ENCODE measurements around the gene MTF1.

The MTF1 gene

DNA sequence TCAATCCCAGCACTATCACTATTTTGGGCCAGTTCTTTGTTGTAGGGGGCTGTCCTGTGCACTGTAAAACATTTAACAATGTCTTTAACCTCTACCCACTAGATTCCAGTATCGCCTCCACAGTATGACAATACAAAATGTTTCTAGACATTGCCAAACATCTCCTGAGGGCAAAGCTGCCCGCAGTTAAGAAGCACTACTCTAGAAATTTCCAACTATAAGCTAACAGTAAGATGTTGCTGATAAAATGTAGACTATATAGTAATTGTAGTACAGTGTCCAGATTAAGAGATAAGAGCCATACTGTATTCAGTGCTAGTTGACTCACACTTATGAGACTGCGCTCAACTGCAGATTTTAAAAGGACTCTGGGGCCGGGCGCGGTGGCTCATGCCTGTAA lies 5.0 kb downstream of the MTF1 start:
- H3K9me3 ChIP-seq (ENCODE audit: control insufficient read depth, insufficient read depth, low read length): no peaks in the 10 kb centered on the region
- peaks cover 4% of the 10 kb centered on the region; the same call in 1 of the 2 replicates for H3K4me1 ChIP-seq (ENCODE audit: insufficient read depth, low read length)
- no peak overlapping the region for H3K9ac ChIP-seq (ENCODE audit: low read depth, low read length)
- H3K36me3 ChIP-seq (ENCODE audit: insufficient read depth, low read length): no peaks in the 10 kb centered on the region; the same call in 1 of the 2 replicates

DNA sequence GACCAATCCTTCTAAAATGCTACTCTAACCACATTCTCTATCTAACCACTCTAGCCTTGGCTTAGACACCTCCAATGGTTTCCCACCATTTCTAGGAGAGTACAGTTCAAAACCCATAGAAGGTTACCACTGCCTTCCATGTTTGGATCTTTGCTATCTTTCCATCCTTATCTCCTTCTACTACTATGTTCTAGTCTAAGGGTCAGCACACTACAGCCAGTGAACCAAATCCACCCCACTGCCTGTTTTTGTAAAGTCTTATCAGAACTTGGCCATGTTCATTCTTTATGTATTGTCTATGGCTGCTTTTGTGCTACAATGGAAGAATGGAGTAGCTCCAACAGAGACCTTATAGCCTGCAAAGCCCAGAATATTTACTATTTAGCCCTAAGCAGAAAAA lies 6.2 kb downstream of the MTF1 start:
- Histone ChIP-seq H3K9me3 (ENCODE audit: control insufficient read depth, insufficient read depth, low read length) (no peaks in the 10 kb centered on the region), H3K4me1 (ENCODE audit: insufficient read depth, low read length) (no peaks in the 10 kb centered on the region), H3K36me3 (ENCODE audit: insufficient read depth, low read length) (no peaks in the 10 kb centered on the region; the same call in 1 of the 2 replicates), H3K9ac (ENCODE audit: low read depth, low read length) (no peak overlapping the region)

DNA sequence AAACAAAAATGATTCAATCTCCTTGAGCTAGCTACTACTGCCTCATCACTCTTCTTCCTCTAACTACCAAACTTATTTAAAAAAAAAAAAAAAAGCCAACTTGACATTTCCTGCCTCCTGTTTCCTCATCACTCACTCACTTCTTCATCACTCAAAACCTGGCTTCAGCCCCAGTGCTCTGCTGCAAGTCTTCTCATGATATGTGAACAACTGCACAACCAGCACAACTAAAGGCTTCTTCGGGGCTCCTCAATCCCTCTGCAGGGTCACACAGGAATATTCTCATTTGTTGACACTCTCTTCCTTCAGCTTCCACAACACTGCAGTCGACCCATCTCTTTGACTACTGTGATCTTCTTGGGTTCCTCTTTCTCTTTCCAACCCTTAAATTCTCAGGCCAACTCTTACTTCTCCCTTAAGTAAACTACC lies 7.6 kb downstream of the MTF1 start:
- Histone ChIP-seq H3K9me3 (ENCODE audit: control insufficient read depth, insufficient read depth, low read length) (no peaks in the 10 kb centered on the region), H3K4me1 (ENCODE audit: insufficient read depth, low read length) (no peaks in the 10 kb centered on the region), H3K9ac (ENCODE audit: low read depth, low read length) (no peak overlapping the region), H3K36me3 (ENCODE audit: insufficient read depth, low read length) (no peaks in the 10 kb centered on the region; the same call in 1 of the 2 replicates)

DNA sequence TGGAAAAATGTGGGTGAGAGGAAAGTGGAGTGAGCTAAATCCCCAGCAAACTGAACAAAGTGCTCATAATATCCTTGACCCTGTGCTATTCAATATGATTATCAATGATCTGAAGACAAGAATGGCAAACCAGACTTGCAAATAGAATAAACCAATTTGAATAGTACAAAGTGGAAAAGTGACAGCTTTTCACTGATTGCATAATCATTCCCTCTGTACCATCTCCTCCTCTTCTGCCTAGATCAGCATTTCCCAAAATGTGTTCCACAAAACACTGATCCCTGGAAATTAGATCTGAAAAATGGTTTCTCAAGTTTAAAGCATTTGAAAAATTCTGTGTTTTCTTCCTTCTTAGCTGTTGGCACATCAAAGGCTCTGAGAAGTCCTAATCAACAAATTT lies 8.1 kb downstream of the MTF1 start:
- Histone ChIP-seq H3K9ac (ENCODE audit: low read depth, low read length) (no peak overlapping the region), H3K4me1 (ENCODE audit: insufficient read depth, low read length) (no peaks in the 10 kb centered on the region), H3K36me3 (ENCODE audit: insufficient read depth, low read length) (no peaks in the 10 kb centered on the region; the same call in 1 of the 2 replicates), H3K9me3 (ENCODE audit: control insufficient read depth, insufficient read depth, low read length) (no peaks in the 10 kb centered on the region)

DNA sequence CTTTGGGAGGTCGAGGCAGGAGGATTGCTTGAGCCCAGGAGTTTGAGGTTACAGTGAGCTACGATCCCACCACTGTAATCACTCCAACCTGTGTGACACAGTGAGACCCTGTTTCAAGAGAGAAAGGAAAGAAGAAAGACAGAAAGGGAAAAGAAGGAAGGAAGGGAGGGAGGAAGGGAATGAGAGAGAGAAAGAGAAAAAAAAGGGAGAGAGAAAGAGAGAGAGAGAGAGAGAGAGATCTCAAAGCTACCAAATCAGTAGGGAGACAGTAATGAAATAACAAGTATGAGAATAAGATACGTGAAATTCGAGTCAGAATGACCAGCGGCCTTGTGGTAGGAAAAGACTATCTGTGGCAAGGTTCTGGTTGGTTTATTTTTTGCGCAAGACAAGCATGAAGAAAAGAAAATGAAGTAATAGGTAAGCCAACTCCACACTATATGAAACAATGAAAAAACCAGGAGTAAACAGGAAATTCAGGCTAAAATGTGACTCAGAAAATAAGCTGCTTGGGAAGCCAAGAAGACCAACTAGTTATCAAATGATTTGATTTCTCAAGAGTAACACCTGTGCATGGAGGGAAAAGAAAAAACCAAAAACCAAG lies 8.9 kb downstream of the MTF1 start:
- H3K9ac ChIP-seq (ENCODE audit: low read depth, low read length): no peak overlapping the region
- H3K9me3 ChIP-seq (ENCODE audit: control insufficient read depth, insufficient read depth, low read length): no peaks in the 10 kb centered on the region
- no peaks in the 10 kb centered on the region; the same call in 1 of the 2 replicates for H3K36me3 ChIP-seq (ENCODE audit: insufficient read depth, low read length)
- H3K4me1 ChIP-seq (ENCODE audit: insufficient read depth, low read length): no peaks in the 10 kb centered on the region

DNA sequence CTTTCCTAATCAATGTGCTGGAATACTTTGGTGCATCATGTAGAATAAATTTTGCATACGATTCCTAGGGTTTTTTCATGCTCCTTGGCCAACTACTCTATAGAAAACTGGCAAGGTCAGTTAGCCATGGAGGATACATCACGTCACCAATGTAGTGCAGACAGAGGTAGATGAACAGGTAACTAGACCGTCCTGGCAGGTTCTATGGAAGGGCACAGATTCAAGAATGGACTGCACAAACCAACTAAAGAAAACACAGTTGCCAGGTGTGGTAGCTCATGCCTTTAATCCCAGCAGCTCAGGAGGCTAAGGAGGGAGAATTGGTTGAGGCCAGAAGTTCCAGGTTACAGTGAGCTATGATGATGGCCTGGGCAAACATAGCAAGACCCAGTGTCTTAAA lies 9.9 kb downstream of the MTF1 start:
- Histone ChIP-seq H3K9me3 (ENCODE audit: control insufficient read depth, insufficient read depth, low read length) (no peaks in the 10 kb centered on the region), H3K4me1 (ENCODE audit: insufficient read depth, low read length) (no peaks in the 10 kb centered on the region), H3K9ac (ENCODE audit: low read depth, low read length) (no peak overlapping the region), H3K36me3 (ENCODE audit: insufficient read depth, low read length) (no peaks in the 10 kb centered on the region; the same call in 1 of the 2 replicates)

DNA sequence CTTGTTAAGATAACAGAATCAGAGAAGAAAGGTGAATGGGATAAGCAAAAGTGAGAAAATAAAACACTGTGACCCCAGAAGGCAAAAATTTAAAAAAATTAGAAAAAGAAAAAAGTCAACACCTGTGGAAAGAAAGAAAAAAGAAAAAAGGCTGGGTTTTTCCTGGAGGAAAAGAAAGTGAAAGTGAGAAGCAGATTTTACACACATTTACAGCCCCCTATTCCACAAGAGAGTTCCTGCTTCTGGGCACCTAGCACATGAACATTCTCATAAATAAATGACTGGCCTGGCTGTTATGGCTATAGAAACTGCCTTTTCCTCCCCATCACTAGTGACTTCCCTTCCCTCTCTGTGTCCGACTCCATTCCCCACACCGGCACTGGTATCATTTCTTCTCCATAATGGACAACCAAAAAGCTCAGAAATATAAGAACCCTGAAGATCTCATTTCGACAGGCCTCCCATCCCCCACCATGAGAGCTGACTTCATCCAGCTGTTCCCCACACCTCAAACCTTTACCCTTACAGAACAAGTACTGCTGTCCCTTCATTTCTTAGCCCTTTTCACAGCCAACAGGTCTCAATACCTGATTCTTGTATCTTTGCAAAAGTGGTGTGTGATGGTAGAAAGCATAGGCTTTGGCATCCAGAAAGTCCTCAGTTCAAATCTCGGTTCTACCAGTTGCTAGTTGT lies 12.6 kb downstream of the MTF1 start:
- Histone ChIP-seq H3K9me3 (ENCODE audit: control insufficient read depth, insufficient read depth, low read length) (no peaks in the 10 kb centered on the region), H3K9ac (ENCODE audit: low read depth, low read length) (no peak overlapping the region), H3K4me1 (ENCODE audit: insufficient read depth, low read length) (no peaks in the 10 kb centered on the region), H3K36me3 (ENCODE audit: insufficient read depth, low read length) (no peaks in the 10 kb centered on the region)

DNA sequence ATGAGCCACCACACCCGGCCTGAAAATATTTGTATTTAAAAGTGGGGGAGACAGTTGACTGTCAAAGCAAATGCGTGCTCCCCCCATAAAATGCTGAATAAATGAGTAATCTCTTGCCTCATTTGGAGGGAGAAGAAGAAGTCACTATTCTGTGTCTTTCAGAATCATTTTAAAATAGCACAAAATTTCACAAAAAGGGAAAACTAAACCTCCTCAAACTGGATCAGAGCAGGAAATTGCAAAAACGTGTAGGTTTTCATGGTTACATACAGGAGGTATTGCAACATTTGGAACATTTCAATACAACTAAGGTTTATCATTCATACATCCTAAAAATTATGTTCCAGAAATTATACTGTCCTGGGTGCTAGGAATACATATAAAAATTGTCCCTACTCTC lies 13.6 kb downstream of the MTF1 start:
- no peaks in the 10 kb centered on the region for H3K9me3 ChIP-seq (ENCODE audit: control insufficient read depth, insufficient read depth, low read length)
- no peak overlapping the region for H3K9ac ChIP-seq (ENCODE audit: low read depth, low read length)
- H3K4me1 ChIP-seq (ENCODE audit: insufficient read depth, low read length): no peaks in the 10 kb centered on the region
- no peaks in the 10 kb centered on the region for H3K36me3 ChIP-seq (ENCODE audit: insufficient read depth, low read length)

DNA sequence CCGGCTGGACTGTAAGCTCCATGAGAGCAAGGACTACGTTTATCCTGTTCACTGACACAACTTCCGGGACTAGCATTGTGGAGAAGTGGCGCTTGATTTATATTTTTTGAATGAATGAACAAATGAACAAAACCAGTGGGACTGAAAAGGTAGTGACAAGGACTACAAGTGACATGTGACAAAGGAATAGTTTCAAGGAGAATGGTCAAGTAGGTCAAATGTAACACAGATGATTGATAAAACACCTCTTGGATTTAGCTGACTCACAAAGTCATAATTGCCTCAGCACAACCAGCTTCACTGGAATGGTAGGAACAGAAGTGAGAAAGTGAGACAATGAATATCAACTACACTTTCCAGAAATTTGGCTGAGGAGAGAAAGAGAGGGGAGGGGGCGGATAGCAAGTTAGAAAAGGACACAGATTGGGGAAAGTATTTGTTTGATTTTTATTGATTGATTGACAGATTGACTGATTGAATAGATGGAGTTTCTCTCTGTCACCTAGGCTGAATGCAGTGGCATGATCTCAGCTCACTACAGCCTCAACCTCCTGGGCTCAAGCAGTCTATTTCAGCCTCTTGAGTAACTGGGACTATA lies 14.2 kb downstream of the MTF1 start:
- Histone ChIP-seq H3K4me1 (ENCODE audit: insufficient read depth, low read length) (no peaks in the 10 kb centered on the region), H3K9ac (ENCODE audit: low read depth, low read length) (no peak overlapping the region), H3K36me3 (ENCODE audit: insufficient read depth, low read length) (no peaks in the 10 kb centered on the region), H3K9me3 (ENCODE audit: control insufficient read depth, insufficient read depth, low read length) (no peaks in the 10 kb centered on the region)

DNA sequence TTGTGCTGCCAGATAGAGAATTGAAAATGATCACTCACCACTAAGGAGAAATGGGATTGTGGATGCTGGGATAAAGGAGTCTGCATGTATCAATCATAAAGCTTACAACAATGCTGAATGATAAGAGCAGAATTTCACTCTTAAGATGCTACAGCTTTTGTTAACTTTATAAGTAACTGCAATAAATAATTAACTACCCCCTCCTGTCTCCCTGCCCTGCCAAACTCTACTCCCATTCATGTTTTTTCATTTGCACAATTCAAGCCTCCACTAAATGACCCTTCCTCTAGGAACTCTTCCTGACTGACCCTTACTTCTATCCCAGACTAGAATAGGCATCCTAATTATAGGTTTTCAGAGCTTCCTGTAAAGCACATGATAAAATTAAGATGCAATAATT lies 14.9 kb downstream of the MTF1 start:
- H3K9me3 ChIP-seq (ENCODE audit: control insufficient read depth, insufficient read depth, low read length): no peaks in the 10 kb centered on the region
- H3K9ac ChIP-seq (ENCODE audit: low read depth, low read length): no peak overlapping the region
- H3K4me1 ChIP-seq (ENCODE audit: insufficient read depth, low read length): no peaks in the 10 kb centered on the region
- no peaks in the 10 kb centered on the region for H3K36me3 ChIP-seq (ENCODE audit: insufficient read depth, low read length)

DNA sequence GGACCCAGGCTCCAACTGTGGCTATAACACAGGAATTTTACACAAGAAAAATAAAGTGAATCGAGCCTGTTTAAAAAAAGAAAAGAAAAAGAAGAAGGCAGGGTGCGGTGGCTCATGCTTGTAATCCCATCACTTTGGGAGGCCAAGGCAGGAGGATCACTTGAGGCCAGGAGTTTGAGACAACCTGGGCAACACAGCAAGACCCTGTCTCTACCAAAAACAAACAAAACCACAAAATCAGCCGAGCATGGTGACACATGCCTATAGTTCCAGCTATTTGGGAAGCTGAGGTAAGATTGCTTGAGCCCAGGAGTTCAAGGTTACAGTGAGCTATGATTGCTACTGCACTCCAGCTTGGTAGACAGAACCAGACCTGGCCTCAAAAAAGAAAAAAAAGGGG lies 17.7 kb downstream of the MTF1 start:
- no peaks in the 10 kb centered on the region for H3K9me3 ChIP-seq (ENCODE audit: control insufficient read depth, insufficient read depth, low read length)
- no peaks in the 10 kb centered on the region for H3K4me1 ChIP-seq (ENCODE audit: insufficient read depth, low read length)
- H3K9ac ChIP-seq (ENCODE audit: low read depth, low read length): no peak overlapping the region
- H3K36me3 ChIP-seq (ENCODE audit: insufficient read depth, low read length): no peaks in the 10 kb centered on the region; the same call in 1 of the 2 replicates

DNA sequence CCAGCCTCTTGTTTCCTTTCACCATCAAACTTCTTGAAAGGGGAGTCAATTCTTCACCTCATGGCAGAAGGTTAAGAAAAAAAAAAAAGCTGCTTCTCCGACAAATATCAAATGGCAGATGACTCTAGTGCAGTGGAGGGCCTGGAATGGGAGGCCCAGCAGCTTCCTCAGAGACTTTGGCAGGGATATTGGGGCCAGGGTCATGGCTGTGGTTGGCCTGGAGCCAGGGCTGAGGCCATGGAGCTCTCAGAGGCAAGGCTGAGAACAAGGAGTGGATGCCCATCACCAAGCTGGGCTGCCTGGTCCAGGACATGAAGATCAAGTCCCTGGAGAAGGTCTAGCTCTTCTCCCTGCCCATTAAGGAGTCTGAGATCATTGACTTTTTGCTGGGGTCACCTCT lies 18.7 kb downstream of the MTF1 start:
- H3K36me3 ChIP-seq (ENCODE audit: insufficient read depth, low read length): no peaks in the 10 kb centered on the region; the same call in 1 of the 2 replicates
- no peak overlapping the region for H3K9ac ChIP-seq (ENCODE audit: low read depth, low read length)
- no peaks in the 10 kb centered on the region for H3K4me1 ChIP-seq (ENCODE audit: insufficient read depth, low read length)
- no peaks in the 10 kb centered on the region for H3K9me3 ChIP-seq (ENCODE audit: control insufficient read depth, insufficient read depth, low read length)

DNA sequence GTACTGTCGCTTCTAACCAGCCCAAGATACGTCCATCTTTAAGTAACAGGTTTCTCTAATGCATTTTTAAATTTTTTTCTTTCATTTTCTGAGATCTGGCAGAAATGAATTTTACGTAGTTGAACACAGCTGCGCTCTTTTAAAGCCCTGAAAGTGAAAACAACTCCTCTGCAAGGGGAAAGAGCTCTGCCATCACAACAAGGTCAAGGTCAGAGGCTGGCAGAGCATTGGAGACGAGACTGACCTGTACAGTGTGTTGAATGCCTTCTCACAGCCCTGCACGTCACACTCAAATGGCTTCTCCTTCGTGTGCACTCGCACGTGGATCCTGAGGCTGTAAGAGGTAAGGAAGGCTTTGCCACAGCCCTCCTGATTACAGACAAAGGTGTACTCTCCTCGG lies 19.7 kb downstream of the MTF1 start:
- Histone ChIP-seq H3K9ac (ENCODE audit: low read depth, low read length) (no peak overlapping the region), H3K36me3 (ENCODE audit: insufficient read depth, low read length) (peaks cover 4% of the 10 kb centered on the region), H3K4me1 (ENCODE audit: insufficient read depth, low read length) (no peaks in the 10 kb centered on the region), H3K9me3 (ENCODE audit: control insufficient read depth, insufficient read depth, low read length) (no peaks in the 10 kb centered on the region)

DNA sequence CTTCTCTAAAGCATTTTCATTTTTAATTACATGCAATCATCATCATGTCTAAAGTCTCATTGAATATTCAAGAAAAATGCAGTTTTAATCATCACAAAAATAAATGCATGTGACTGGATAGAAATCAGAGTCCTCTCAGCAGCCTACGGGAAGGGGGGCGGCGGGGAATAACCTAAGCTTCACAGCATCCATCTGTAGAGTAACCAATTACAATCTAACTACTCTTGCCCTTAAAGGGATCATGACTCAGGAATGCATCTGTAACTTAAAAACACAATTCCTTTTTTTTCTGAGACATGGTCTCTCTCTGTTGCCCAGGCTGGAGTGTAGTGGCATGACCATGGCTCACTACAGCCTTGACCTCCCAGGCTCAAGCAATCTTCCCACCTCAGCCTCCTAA lies 22.6 kb downstream of the MTF1 start:
- no peaks in the 10 kb centered on the region for H3K4me1 ChIP-seq (ENCODE audit: insufficient read depth, low read length)
- H3K36me3 ChIP-seq (ENCODE audit: insufficient read depth, low read length): peaks cover 9% of the 10 kb centered on the region
- H3K9ac ChIP-seq (ENCODE audit: low read depth, low read length): no peak overlapping the region
- no peaks in the 10 kb centered on the region for H3K9me3 ChIP-seq (ENCODE audit: control insufficient read depth, insufficient read depth, low read length)

DNA sequence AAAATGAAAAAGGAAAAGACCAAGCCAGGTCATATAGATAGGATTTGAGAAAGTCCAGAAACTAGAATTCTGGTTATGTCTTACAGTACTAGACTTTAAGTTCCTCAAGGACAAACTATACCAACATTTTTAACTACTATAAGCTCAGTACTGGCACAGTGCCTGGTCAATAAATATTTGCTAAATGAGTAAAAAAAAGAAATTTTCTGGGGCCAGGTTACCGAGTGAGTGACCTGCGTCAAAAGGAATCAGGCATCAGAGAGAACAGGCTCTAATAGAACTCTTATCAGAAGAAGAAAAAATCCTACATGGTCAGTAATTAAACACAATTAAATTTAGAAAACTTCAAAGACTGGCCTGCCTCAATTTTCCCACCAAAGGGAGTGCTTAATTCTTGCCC lies 27.6 kb downstream of the MTF1 start:
- peaks cover 13% of the 10 kb centered on the region for H3K36me3 ChIP-seq (ENCODE audit: insufficient read depth, low read length)
- H3K9me3 ChIP-seq (ENCODE audit: control insufficient read depth, insufficient read depth, low read length): no peaks in the 10 kb centered on the region
- H3K4me1 ChIP-seq (ENCODE audit: insufficient read depth, low read length): no peaks in the 10 kb centered on the region
- H3K9ac ChIP-seq (ENCODE audit: low read depth, low read length): no peak overlapping the region
